Memory B cell (primary cell): ENCODE data around the gene SERPING1.

Experiments used
- ATAC-seq: fragments of 150-1000 bp; cut with Tn5 transposase; 2 replicates; pipeline ENCODE4 v1.10.0; 2021; ENCODE audit warnings: low read depth, mild to moderate bottlenecking, moderate library complexity
- DNase-seq, 2 donors: peaks; one replicate each; pipeline ENCODE4 v3.0.0; 2022; ENCODE audit warnings: low spot score in 2 of 2
- H3K27ac Mint-ChIP-seq: one replicate; pipeline ENCODE4 v1.8.0; 2022; ENCODE audit warnings: mild to moderate bottlenecking, moderate library complexity, mixed read lengths
- H3K27me3 Mint-ChIP-seq: one replicate; pipeline ENCODE4 v1.8.0; 2022; ENCODE audit warnings: mixed read lengths
- H3K36me3 Mint-ChIP-seq: one replicate; pipeline ENCODE4 v1.8.0; 2022; ENCODE audit warnings: mild to moderate bottlenecking, mixed read lengths
- H3K4me1 Mint-ChIP-seq: one replicate; pipeline ENCODE4 v1.8.0; 2022; ENCODE audit warnings: mixed read lengths
- H3K4me3 Mint-ChIP-seq: one replicate; pipeline ENCODE4 v1.8.0; 2022; ENCODE audit warnings: mild to moderate bottlenecking, moderate library complexity, mixed read lengths
- H3K9me3 Mint-ChIP-seq: one replicate; pipeline ENCODE4 v1.8.0; 2022; ENCODE audit warnings: mixed read lengths

Gene SERPING1

GRCh38 chr11:57637626-57638004 is 40.1 kb downstream of the SERPING1 start:
- no peak for DNase-seq
- Mint-ChIP-seq H3K36me3 (no peaks in the 10 kb centered on the region), H3K9me3 (no peaks in the 10 kb centered on the region), H3K4me3 (peak overlapping the region; percentile 94), H3K27me3 (peaks cover 27% of the 10 kb centered on the region), H3K4me1 (peaks cover 13% of the 10 kb centered on the region), H3K27ac (no peak overlapping the region)
- ATAC-seq: no peak

- Mint-ChIP-seq H3K27me3 (peaks cover 27% of the 10 kb centered on the region), H3K4me1 (peaks cover 13% of the 10 kb centered on the region), H3K4me3 (peak overlapping the region; percentile 94)
Measured at GRCh38 chr11:57638005-57638781, 40.7 kb downstream of the SERPING1 start.

GRCh38 chr11:57638811-57639320 is 41.4 kb downstream of the SERPING1 start:
- no peaks in the 10 kb centered on the region for H3K36me3 Mint-ChIP-seq
- H3K27ac Mint-ChIP-seq: no peak overlapping the region
- DNase-seq (no peak), ATAC-seq (peak; percentile 26)
- H3K4me1 Mint-ChIP-seq: peaks cover 13% of the 10 kb centered on the region
- peak overlapping the region; percentile 94 for H3K4me3 Mint-ChIP-seq
- no peaks in the 10 kb centered on the region for H3K9me3 Mint-ChIP-seq
- peaks cover 26% of the 10 kb centered on the region for H3K27me3 Mint-ChIP-seq

More at GRCh38 chr11:57638005-57638781, 40.7 kb downstream of the SERPING1 start:
- peak in 1 of 2 donors; percentile 17 for DNase-seq
- no peaks in the 10 kb centered on the region for H3K36me3 Mint-ChIP-seq
- no peak overlapping the region for H3K27ac Mint-ChIP-seq
- no peaks in the 10 kb centered on the region for H3K9me3 Mint-ChIP-seq
- peak; percentile 57 for ATAC-seq

GRCh38 chr11:57639321-57640067 is 42.0 kb downstream of the SERPING1 start:
- no peak overlapping the region for H3K27ac Mint-ChIP-seq
- peak overlapping the region; percentile 94 for H3K4me3 Mint-ChIP-seq
- H3K36me3 Mint-ChIP-seq: no peaks in the 10 kb centered on the region
- no peak for DNase-seq
- H3K9me3 Mint-ChIP-seq: no peaks in the 10 kb centered on the region
- H3K27me3 Mint-ChIP-seq: peaks cover 20% of the 10 kb centered on the region
- H3K4me1 Mint-ChIP-seq: peaks cover 13% of the 10 kb centered on the region
- peak; percentile 6 for ATAC-seq

- Mint-ChIP-seq H3K27me3 (peaks cover 16% of the 10 kb centered on the region), H3K36me3 (no peaks in the 10 kb centered on the region), H3K27ac (no peak overlapping the region), H3K4me3 (no peak overlapping the region), H3K9me3 (no peaks in the 10 kb centered on the region), H3K4me1 (peaks cover 13% of the 10 kb centered on the region)
- no peak for DNase-seq
- no peak for ATAC-seq
Measured at GRCh38 chr11:57640068-57640800, 42.7 kb downstream of the SERPING1 start.

- H3K4me3 Mint-ChIP-seq: no peak overlapping the region
- H3K36me3 Mint-ChIP-seq: no peaks in the 10 kb centered on the region
- ATAC-seq: peak; percentile 35
- H3K9me3 Mint-ChIP-seq: no peaks in the 10 kb centered on the region
- H3K27ac Mint-ChIP-seq: no peak overlapping the region
- H3K27me3 Mint-ChIP-seq: peaks cover 24% of the 10 kb centered on the region
- no peak for DNase-seq
- peaks cover 13% of the 10 kb centered on the region for H3K4me1 Mint-ChIP-seq
Measured at GRCh38 chr11:57641011-57641807, 43.7 kb downstream of the SERPING1 start.

- Mint-ChIP-seq H3K9me3 (no peaks in the 10 kb centered on the region), H3K4me3 (no peak overlapping the region), H3K27me3 (peaks cover 38% of the 10 kb centered on the region), H3K27ac (no peak overlapping the region), H3K4me1 (peaks cover 21% of the 10 kb centered on the region), H3K36me3 (no peaks in the 10 kb centered on the region)
- ATAC-seq (no peak), DNase-seq (no peak)
Measured at GRCh38 chr11:57643802-57644201, 46.3 kb downstream of the SERPING1 start.

- ATAC-seq: peak; percentile 85
- H3K9me3 Mint-ChIP-seq: no peaks in the 10 kb centered on the region
- no peak overlapping the region for H3K27ac Mint-ChIP-seq
Measured at GRCh38 chr11:57644748-57645688, 47.5 kb downstream of the SERPING1 start.

GRCh38 chr11:57645689-57646085 is 48.2 kb downstream of the SERPING1 start:
- ATAC-seq (no peak), DNase-seq (no peak)
- Mint-ChIP-seq H3K4me3 (no peak overlapping the region), H3K27me3 (peaks cover 50% of the 10 kb centered on the region), H3K36me3 (no peaks in the 10 kb centered on the region), H3K9me3 (no peaks in the 10 kb centered on the region), H3K4me1 (peaks cover 31% of the 10 kb centered on the region), H3K27ac (no peak overlapping the region)

More at GRCh38 chr11:57644748-57645688, 47.5 kb downstream of the SERPING1 start:
- Mint-ChIP-seq H3K36me3 (no peaks in the 10 kb centered on the region), H3K4me3 (no peak overlapping the region), H3K27me3 (peaks cover 45% of the 10 kb centered on the region), H3K4me1 (peaks cover 29% of the 10 kb centered on the region)
- peak; percentile 83 to 86 for DNase-seq

GRCh38 chr11:57646194-57646798 is 48.8 kb downstream of the SERPING1 start:
- DNase-seq (no peak), ATAC-seq (no peak)
- H3K27ac Mint-ChIP-seq: no peak overlapping the region
- no peak overlapping the region for H3K4me3 Mint-ChIP-seq
- no peaks in the 10 kb centered on the region for H3K36me3 Mint-ChIP-seq
- peaks cover 31% of the 10 kb centered on the region for H3K4me1 Mint-ChIP-seq
- peaks cover 52% of the 10 kb centered on the region for H3K27me3 Mint-ChIP-seq
- no peaks in the 10 kb centered on the region for H3K9me3 Mint-ChIP-seq

- Mint-ChIP-seq H3K4me3 (peak overlapping the region; percentile 5), H3K27ac (no peak overlapping the region), H3K9me3 (no peaks in the 10 kb centered on the region), H3K36me3 (no peaks in the 10 kb centered on the region), H3K27me3 (peaks cover 52% of the 10 kb centered on the region), H3K4me1 (peaks cover 31% of the 10 kb centered on the region)
- ATAC-seq (no peak), DNase-seq (peak in 1 of 2 donors; percentile 19)
Measured at GRCh38 chr11:57646799-57647303, 49.4 kb downstream of the SERPING1 start.

- Mint-ChIP-seq H3K4me1 (peaks cover 31% of the 10 kb centered on the region), H3K36me3 (no peaks in the 10 kb centered on the region), H3K27ac (no peak overlapping the region), H3K4me3 (no peak overlapping the region), H3K9me3 (no peaks in the 10 kb centered on the region), H3K27me3 (peaks cover 52% of the 10 kb centered on the region)
- DNase-seq (no peak), ATAC-seq (no peak)
Measured at GRCh38 chr11:57647372-57647771, 49.9 kb downstream of the SERPING1 start.
